Measurements from ENCODE around the gene MAGI2.

DNA sequence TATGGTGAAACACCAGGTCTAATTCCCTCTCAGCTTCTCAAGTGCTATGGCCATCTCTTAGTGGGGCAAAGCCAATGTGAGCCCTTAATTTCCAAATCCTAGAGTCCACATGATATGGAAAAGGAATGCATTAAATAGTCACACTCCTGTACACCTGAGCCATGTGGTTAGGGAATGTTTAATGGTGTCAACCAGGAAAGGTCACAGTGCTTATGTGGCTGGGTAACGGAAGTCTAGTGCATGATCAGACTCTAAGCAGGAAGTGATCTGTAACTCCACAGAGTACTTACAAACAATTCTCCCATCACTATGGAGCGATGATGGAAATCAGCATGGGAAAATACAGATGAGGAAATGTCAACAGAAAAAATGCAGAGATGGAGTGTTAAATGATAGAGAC lies 148.8 kb downstream of the MAGI2 start:
- TF ChIP-seq, protein P1, sequence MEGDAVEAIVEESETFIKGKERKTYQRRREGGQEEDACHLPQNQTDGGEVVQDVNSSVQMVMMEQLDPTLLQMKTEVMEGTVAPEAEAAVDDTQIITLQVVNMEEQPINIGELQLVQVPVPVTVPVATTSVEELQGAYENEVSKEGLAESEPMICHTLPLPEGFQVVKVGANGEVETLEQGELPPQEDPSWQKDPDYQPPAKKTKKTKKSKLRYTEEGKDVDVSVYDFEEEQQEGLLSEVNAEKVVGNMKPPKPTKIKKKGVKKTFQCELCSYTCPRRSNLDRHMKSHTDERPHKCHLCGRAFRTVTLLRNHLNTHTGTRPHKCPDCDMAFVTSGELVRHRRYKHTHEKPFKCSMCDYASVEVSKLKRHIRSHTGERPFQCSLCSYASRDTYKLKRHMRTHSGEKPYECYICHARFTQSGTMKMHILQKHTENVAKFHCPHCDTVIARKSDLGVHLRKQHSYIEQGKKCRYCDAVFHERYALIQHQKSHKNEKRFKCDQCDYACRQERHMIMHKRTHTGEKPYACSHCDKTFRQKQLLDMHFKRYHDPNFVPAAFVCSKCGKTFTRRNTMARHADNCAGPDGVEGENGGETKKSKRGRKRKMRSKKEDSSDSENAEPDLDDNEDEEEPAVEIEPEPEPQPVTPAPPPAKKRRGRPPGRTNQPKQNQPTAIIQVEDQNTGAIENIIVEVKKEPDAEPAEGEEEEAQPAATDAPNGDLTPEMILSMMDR (conservative IDR thresholded peaks at IDR 0.05; ENCODE audit: low read depth, low read length), result no peak
- TF ChIP-seq EZH2 (IDR thresholded peaks at IDR 0.05; ENCODE audit: borderline replicate concordance, low read depth, low read length, poor library complexity, severe bottlenecking), result no peak

Data from A673 (cell line).